Measurements from ENCODE around the gene FAAP20. TPM values are rescaled to one million over a fixed set of nuclear protein-coding genes. Genes with fewer than 3 reads are reported as not detected.

Gene FAAP20
- total and polyA plus RNA-seq, 8 donors: 17.2 to 75.6 (median 24.1) TPM

GRCh38 chr1:2233468-2233867 is 38.9 kb upstream of the FAAP20 start:
- Histone ChIP-seq H3K27me3 (no peaks in the 10 kb centered on the region), H3K27ac (peak overlapping the region in 2 of 4 donors; percentile 70), H3K4me1 (peaks cover 16 to 47% (median 27%) of the 10 kb centered on the region in 3 donors), H3K9me3 (no peaks in the 10 kb centered on the region), H3K4me3 (peak overlapping the region in 1 of 4 donors; percentile 26), H3K36me3 (no peaks in the 10 kb centered on the region)
- ATAC-seq: no peak
- intact Hi-C loops (cut with DNase I): loop anchor here in 1 of 3 donors (10.0 kb wide), 1 partner anchor 71 kb away; no protein-coding TSS in a partner anchor
- FAIRE-seq: no peak
- 73 to 82% methylated on average over 12 of the region's 12 CpGs for WGBS, 2 donors
- DNase-seq: peak in 3 of 6 donors; percentile 15 to 54 (median 23)
- TF ChIP-seq CTCF (IDR thresholded peaks at IDR 0.05): no peak

GRCh38 chr1:2232916-2233438 is 38.4 kb upstream of the FAAP20 start:
- H3K9me3 ChIP-seq: no peaks in the 10 kb centered on the region
- peak overlapping the region in 2 of 4 donors; percentile 55 to 63 for H3K27ac ChIP-seq
- intact Hi-C loops (cut with DNase I): loop anchor here in 1 of 3 donors (10.0 kb wide), 1 partner anchor 72 kb away; no protein-coding TSS in a partner anchor
- TF ChIP-seq CTCF (IDR thresholded peaks at IDR 0.05): no peak
- no peak for ATAC-seq
- H3K27me3 ChIP-seq: no peaks in the 10 kb centered on the region
- no peak for FAIRE-seq
- peak in 2 of 6 donors; percentile 47 to 74 for DNase-seq
- WGBS, 2 donors: 51 to 53% methylated on average over 23 of the region's 23 CpGs
- H3K36me3 ChIP-seq: no peaks in the 10 kb centered on the region
- H3K4me1 ChIP-seq: peaks cover 15 to 46% (median 27%) of the 10 kb centered on the region in 3 donors
- peak overlapping the region in 1 of 4 donors; percentile 64 for H3K4me3 ChIP-seq

DNA sequence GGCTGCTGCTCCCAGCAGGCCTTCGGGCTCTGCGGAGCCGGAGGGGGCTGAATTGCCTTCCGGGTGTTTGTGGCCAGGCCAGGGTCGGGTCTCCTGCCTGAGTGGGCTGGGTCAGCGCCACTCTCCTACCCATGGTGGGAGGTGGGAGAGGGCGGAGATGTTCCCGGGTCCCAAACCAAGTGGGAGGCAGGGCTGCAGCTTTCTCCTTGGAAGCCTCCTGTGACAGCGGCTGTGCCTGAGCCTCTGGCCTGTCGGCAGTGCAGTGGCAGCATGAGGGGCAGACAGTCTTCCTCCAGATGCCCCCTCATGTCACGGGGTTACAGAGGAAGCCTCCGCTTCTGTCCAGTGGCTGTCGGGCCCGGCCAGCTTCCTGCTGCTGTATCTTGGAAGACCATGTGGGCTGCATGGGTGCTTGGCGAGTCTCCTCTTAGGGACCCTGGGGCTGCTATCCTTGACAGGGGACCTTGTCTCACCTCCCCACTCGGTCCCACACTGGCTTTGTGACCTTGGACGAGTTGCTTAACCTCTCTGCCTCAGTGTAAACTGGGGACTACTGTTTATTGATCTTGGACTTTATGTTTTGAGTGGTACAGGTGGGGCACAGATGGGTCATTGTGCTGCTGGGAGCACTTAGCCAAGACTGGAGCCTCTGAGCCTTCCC is 37.8 kb upstream of the FAAP20 start:
- Histone ChIP-seq H3K27ac (peak overlapping the region in 3 of 4 donors; percentile 24 to 63 (median 55)), H3K4me3 (peak overlapping the region in 2 of 4 donors; percentile 46 to 64), H3K27me3 (no peaks in the 10 kb centered on the region), H3K36me3 (no peaks in the 10 kb centered on the region), H3K4me1 (peaks cover 15 to 46% (median 27%) of the 10 kb centered on the region in 3 donors), H3K9me3 (no peaks in the 10 kb centered on the region)
- DNase-seq (peak in 3 of 6 donors; percentile 41 to 66 (median 62)), FAIRE-seq (no peak), ATAC-seq (no peak)
- TF ChIP-seq CTCF (IDR thresholded peaks at IDR 0.05): no peak
- intact Hi-C loops (cut with DNase I): loop anchor here in 1 of 3 donors (10.0 kb wide), 1 partner anchor 72 kb away; no protein-coding TSS in a partner anchor
- WGBS, 2 donors: 62 to 67% methylated on average over 17 of the region's 17 CpGs

- intact Hi-C loops (cut with DNase I): loop anchor here in 1 of 3 donors (10.0 kb wide), 1 partner anchor 73 kb away; no protein-coding TSS in a partner anchor
- peaks cover 15 to 46% (median 28%) of the 10 kb centered on the region in 3 donors for H3K4me1 ChIP-seq
- H3K27ac ChIP-seq: peak overlapping the region in 3 of 4 donors; percentile 9 to 63 (median 55)
- H3K4me3 ChIP-seq: peak overlapping the region in 2 of 4 donors; percentile 46 to 64
- H3K36me3 ChIP-seq: no peaks in the 10 kb centered on the region
- WGBS, 2 donors: 50 to 59% methylated on average over 26 of the region's 26 CpGs
- FAIRE-seq (no peak), DNase-seq (peak in 5 of 6 donors; percentile 49 to 83 (median 69)), ATAC-seq (peak in 2 of 4 donors; percentile 7 to 8)
- no peaks in the 10 kb centered on the region for H3K27me3 ChIP-seq
- TF ChIP-seq CTCF (IDR thresholded peaks at IDR 0.05): no peak
- H3K9me3 ChIP-seq: no peaks in the 10 kb centered on the region
Observed at GRCh38 chr1:2231532-2232254, 37.1 kb upstream of the FAAP20 start.

All from pancreas (tissue), 10 donors.